ENCODE data around the gene PAX6. TPM values are rescaled to one million over a fixed set of nuclear protein-coding genes. Genes with fewer than 3 reads are reported as not detected.
A peak's percentile ranks its signal among the peaks of the same experiment; 100 is the strongest.

Gene PAX6
- total RNA-seq, 1 donor from 2014 or later: not detected

- H3K27me3 Mint-ChIP-seq: peaks cover 62% of the 10 kb centered on the region
- ChIA-PET CTCF (no interaction called here), POLR2A (no interaction called here)
These were observed 7.8 kb upstream of the PAX6 start for GRCh38 chr11:31818874-31819331.

GRCh38 chr11:31818425-31818755 is 7.3 kb upstream of the PAX6 start:
- ChIA-PET CTCF (no interaction called here), POLR2A (no interaction called here)
- no peak overlapping the region for H3K4me3 Mint-ChIP-seq
- H3K9me3 Mint-ChIP-seq: peaks cover 3% of the 10 kb centered on the region
- H3K4me1 Mint-ChIP-seq: peaks cover 24% of the 10 kb centered on the region
- no peak for ATAC-seq (ENCODE audit: low read depth)
- intact Hi-C loops (cut with micrococcal nuclease): loop anchor here (5.0 to 10.0 kb wide), 2 partner anchors 454 to 619 kb away; partner anchors contain the start of genes DCDC1, DNAJC24 and WT1
- H3K27ac Mint-ChIP-seq: no peak overlapping the region
- peaks cover 64% of the 10 kb centered on the region for H3K27me3 Mint-ChIP-seq
- TF ChIP-seq CTCF (IDR thresholded peaks at IDR 0.05): no peak
- no peak for DNase-seq
- H3K36me3 Mint-ChIP-seq (ENCODE audit: low read depth): no peaks in the 10 kb centered on the region

More at GRCh38 chr11:31818874-31819331, 7.8 kb upstream of the PAX6 start:
- no peak overlapping the region for H3K4me3 Mint-ChIP-seq
- ATAC-seq (ENCODE audit: low read depth) (no peak), DNase-seq (no peak)
- H3K9me3 Mint-ChIP-seq: peaks cover 3% of the 10 kb centered on the region
- no peaks in the 10 kb centered on the region for H3K36me3 Mint-ChIP-seq (ENCODE audit: low read depth)
- no peak overlapping the region for H3K27ac Mint-ChIP-seq
- intact Hi-C loops (cut with micrococcal nuclease): loop anchor here (5.0 to 10.0 kb wide), 2 partner anchors 454 to 618 kb away; partner anchors contain the start of genes DCDC1, DNAJC24 and WT1
- no peak for TF ChIP-seq CTCF (IDR thresholded peaks at IDR 0.05)
- peaks cover 20% of the 10 kb centered on the region for H3K4me1 Mint-ChIP-seq

GRCh38 chr11:31817621-31818424 is 6.7 kb upstream of the PAX6 start:
- Mint-ChIP-seq H3K9me3 (peaks cover 3% of the 10 kb centered on the region), H3K36me3 (ENCODE audit: low read depth) (no peaks in the 10 kb centered on the region), H3K4me3 (peak overlapping the region; percentile 48), H3K4me1 (peaks cover 25% of the 10 kb centered on the region), H3K27me3 (peaks cover 59% of the 10 kb centered on the region), H3K27ac (no peak overlapping the region)
- ChIA-PET CTCF (no interaction called here), POLR2A (no interaction called here)
- ATAC-seq (ENCODE audit: low read depth) (no peak), DNase-seq (no peak)
- no peak for TF ChIP-seq CTCF (IDR thresholded peaks at IDR 0.05)
- intact Hi-C loops (cut with micrococcal nuclease): loop anchor here (5.0 to 10.0 kb wide), 2 partner anchors 453 to 619 kb away; partner anchors contain the start of genes DCDC1, DNAJC24 and WT1

GRCh38 chr11:31817054-31817620 is 6.0 kb upstream of the PAX6 start:
- no peak for TF ChIP-seq CTCF (IDR thresholded peaks at IDR 0.05)
- Mint-ChIP-seq H3K36me3 (ENCODE audit: low read depth) (no peaks in the 10 kb centered on the region), H3K4me1 (peaks cover 30% of the 10 kb centered on the region), H3K27me3 (peaks cover 60% of the 10 kb centered on the region), H3K4me3 (peak overlapping the region; percentile 48), H3K9me3 (peaks cover 3% of the 10 kb centered on the region), H3K27ac (no peak overlapping the region)
- ATAC-seq (ENCODE audit: low read depth): no peak
- ChIA-PET CTCF (no interaction called here), POLR2A (no interaction called here)
- no peak for DNase-seq
- intact Hi-C loops (cut with micrococcal nuclease): loop anchor here (5.0 to 10.0 kb wide), 2 partner anchors 452 to 620 kb away; partner anchors contain the start of genes DCDC1, DNAJC24 and WT1

- no peak for DNase-seq
- CTCF ChIA-PET: no interaction called here
- Mint-ChIP-seq H3K27me3 (peaks cover 59% of the 10 kb centered on the region), H3K27ac (no peak overlapping the region), H3K4me1 (peaks cover 33% of the 10 kb centered on the region), H3K9me3 (peaks cover 3% of the 10 kb centered on the region), H3K36me3 (ENCODE audit: low read depth) (no peaks in the 10 kb centered on the region), H3K4me3 (peak overlapping the region; percentile 52)
- no peak for ATAC-seq (ENCODE audit: low read depth)
- POLR2A ChIA-PET: no interaction called here
- intact Hi-C loops (cut with micrococcal nuclease): loop anchor here (5.0 to 10.0 kb wide), 2 partner anchors 452 to 621 kb away; partner anchors contain the start of genes DCDC1, DNAJC24 and WT1
- no peak for TF ChIP-seq CTCF (IDR thresholded peaks at IDR 0.05)
These were observed 5.4 kb upstream of the PAX6 start for GRCh38 chr11:31816468-31817053.

Measured in activated B cell treated with CpG ODN at 0.5 μM for 24 hours (primary cell).